GM19397 (cell line): ENCODE data around the gene TNS2.
"Not testable (repeated sequence)": the region's sequence is repeated elsewhere in the genome, so short reads cannot be mapped to it uniquely, and the experiment has no call there.

Experiments
- ATAC-seq: cut with Tn5 transposase; IDR thresholded peaks from one replicate; pipeline ENCODE4 v1.9.1; 2021; ENCODE audit warnings: mild to moderate bottlenecking, moderate library complexity; ENCODE audit not compliant: unreplicated experiment

The TNS2 gene

DNA sequence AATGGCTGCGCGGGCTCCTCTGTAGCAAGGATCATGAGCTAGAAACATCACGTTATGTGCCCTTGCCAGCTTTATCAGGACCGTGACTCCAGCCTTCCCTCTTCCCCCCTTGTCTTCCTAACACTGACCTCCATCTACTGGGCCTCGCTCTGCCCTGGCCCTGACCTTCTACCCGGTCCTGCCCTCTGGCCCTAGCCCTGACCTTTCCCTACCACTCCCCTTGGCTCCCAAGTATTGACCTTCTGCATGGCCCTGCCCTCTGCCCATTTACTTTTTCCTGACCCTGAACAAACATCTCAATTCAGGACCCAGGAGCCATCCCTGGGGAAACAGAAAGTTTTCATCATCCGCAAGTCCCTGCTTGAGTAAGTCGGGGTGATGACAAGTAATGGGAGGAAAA lies 55.4 kb downstream of the TNS2 start:
- ATAC-seq = no peak

DNA sequence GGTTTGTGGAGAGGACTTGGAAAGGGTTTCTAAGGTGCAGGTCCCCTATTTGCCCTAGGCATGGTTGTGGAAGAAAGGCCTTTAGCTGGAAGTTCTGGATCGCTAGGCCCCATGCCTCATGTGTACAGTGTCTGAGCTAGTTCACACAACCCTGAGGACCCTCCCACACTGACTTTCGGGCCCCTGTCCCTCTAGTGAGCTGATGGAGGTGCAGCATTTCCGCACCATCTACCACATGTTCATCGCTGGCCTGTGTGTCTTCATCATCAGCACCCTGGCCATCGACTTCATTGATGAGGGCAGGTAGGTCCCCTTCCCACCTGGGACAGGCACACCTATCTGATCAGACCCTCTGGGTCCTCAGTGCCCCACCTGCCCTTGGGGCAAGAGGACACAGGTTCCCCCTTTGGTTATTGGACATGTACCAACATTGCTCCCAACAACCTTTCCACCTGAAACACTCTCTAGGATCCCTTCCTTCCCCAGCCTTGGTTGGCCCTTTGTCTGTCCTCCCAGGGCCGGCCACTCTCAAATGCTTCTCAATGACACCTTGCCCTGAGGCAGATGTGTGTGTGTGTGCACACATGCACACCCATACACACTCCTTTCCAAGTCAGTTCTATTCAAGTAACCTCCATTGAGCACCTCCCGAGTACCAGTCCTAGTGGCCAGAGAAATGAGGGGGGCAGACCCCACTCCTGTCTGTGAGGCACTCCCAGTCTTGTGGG lies 56.0 kb downstream of the TNS2 start:
- no peak for ATAC-seq

DNA sequence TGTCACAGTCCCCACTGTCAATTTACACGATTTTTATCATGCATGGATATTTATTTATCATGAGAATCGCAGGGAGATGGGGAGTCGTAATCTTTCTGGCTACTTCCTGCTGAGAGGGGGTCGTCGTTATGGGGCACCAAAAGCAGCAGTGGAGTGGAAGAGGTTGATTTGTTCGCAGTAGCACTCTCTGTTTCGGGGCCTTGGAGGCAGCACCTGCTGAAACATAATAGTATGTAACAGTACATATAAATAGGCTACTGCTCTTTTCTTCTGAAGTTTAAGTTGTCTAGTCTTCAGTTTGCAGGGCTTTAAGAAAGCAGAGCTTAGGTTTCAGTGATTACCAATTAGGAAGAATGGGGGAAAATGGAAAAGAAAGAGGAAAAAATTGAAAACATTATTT lies 57.3 kb downstream of the TNS2 start:
- ATAC-seq = no peak

DNA sequence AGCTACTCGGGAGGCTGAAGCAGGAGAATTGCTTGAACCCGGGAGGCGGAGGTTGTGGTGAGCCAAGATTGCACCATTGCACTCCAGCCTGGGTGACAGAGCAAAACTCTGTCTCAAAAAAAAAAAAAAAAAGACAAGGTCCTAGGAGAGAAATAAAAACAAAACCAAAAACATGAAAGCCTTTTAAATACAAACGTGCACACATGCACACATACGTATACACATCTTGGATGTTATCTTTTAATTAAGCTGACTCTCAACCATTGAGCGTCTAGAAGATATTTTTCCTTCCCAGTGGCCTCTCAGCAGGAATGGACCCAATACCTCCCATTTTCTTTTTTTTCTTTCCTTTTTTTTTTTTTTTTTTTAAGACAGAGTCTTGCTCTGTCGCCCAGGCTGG lies 62.6 kb downstream of the TNS2 start:
- ATAC-seq = not testable (repeated sequence)

- ATAC-seq = no peak
These were observed 63.4 kb downstream of the TNS2 start for GRCh38 chr12:53113136-53113705.

GRCh38 chr12:53113951-53114350 lies 64.1 kb downstream of the TNS2 start:
- ATAC-seq = no peak
